ENCODE data around the gene CYP19A1. TPM values are rescaled to one million over a fixed set of nuclear protein-coding genes. Genes with fewer than 3 reads are reported as not detected.

Gene CYP19A1
- total RNA-seq, 1 experiment from 2014 or later = not detected

DNA sequence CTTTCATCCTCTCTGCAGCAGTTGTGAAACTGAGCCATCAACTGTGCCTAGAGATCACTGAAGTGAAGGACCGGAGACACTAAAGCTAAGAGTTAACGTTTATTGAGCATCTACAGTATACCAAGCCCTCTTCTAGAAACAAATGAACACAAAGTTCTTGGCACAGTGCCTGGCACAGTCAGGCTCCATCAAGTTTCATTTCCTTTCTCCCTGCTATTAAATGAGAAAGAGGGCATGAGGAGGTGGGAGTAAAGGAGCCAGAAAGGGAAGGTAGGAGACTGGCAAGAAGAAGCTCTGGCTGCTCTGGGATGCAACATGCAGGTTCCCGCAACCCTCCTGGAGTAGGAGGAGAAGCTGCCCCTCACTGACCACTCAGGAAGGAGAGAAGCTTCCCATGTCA, 30.6 kb downstream of the CYP19A1 start:
- Histone ChIP-seq H3K27ac (ENCODE audit: low read depth, low read length) (no peak overlapping the region), H3K9ac (ENCODE audit: low read length) (no peak overlapping the region), H2AFZ (ENCODE audit: low read depth, low read length, poor library complexity, severe bottlenecking) (no peak overlapping the region), H3K36me3 (ENCODE audit: control insufficient read depth in 1 of 2, insufficient read depth in 2 of 2, low read length in 2 of 2) (no peaks in the 10 kb centered on the region), H3K79me2 (ENCODE audit: insufficient read depth, low read length) (no peaks in the 10 kb centered on the region), H3K4me3 (replicated peaks in 1 of 2; ENCODE audit: low read depth in 1 of 2, low read length in 2 of 2) (no peak overlapping the region), H3K9me2 (ENCODE audit: insufficient read depth) (no peaks in the 10 kb centered on the region), H4K20me1 (ENCODE audit: insufficient read depth) (no peaks in the 10 kb centered on the region), H3K4me2 (ENCODE audit: low read length) (no peak overlapping the region), H3K27me3 (ENCODE audit: insufficient read depth, low read length) (peaks cover 3% of the 10 kb centered on the region; the same call in 1 of the 2 replicates), H3K9me3 (ENCODE audit: control insufficient read depth in 1 of 2, insufficient read depth in 1 of 2, low read depth in 1 of 2, low read length in 2 of 2) (no peaks in the 10 kb centered on the region), H3K4me1 (ENCODE audit: control insufficient read depth in 1 of 2, insufficient read depth in 2 of 2, low read length in 2 of 2) (peaks cover 3 to 5% of the 10 kb centered on the region in 2 experiments)
- no peak for ATAC-seq
- ChIA-PET RAD21 (ENCODE audit: low non-redundant PET in 1 of 2, low total read pairs in 2 of 2, uncharacterized antibody in 2 of 2, unreplicated experiment in 2 of 2) (no interaction called here), POLR2A (no interaction called here), CTCF (no interaction called here)
- intact Hi-C loops (cut with micrococcal nuclease) = no loop called here
- TF ChIP-seq EZH2phosphoT487 (IDR thresholded peaks at IDR 0.05; ENCODE audit: borderline replicate concordance) (no peak), EZH2 (IDR thresholded peaks at IDR 0.05) (no peak), TCF7L2 (IDR thresholded peaks at IDR 0.05; ENCODE audit: borderline replicate concordance, extremely low read depth, insufficient read depth, insufficient read length) (no peak), POLR2A (IDR thresholded peaks at IDR 0.05; ENCODE audit: borderline replicate concordance, extremely low read depth, insufficient read depth, insufficient read length) (no peak), YY1 (IDR thresholded peaks at IDR 0.05; ENCODE audit: extremely low read depth, insufficient replicate concordance, low read depth, low read length) (no peak), JUND (IDR thresholded peaks at IDR 0.05) (no peak), CBX3 (IDR thresholded peaks at IDR 0.05; ENCODE audit: low read depth) (no peak)
- TF ChIP-seq, protein P1, sequence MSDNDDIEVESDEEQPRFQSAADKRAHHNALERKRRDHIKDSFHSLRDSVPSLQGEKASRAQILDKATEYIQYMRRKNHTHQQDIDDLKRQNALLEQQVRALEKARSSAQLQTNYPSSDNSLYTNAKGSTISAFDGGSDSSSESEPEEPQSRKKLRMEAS (IDR thresholded peaks at IDR 0.05) = no peak
- TF ChIP-seq, protein P2, sequence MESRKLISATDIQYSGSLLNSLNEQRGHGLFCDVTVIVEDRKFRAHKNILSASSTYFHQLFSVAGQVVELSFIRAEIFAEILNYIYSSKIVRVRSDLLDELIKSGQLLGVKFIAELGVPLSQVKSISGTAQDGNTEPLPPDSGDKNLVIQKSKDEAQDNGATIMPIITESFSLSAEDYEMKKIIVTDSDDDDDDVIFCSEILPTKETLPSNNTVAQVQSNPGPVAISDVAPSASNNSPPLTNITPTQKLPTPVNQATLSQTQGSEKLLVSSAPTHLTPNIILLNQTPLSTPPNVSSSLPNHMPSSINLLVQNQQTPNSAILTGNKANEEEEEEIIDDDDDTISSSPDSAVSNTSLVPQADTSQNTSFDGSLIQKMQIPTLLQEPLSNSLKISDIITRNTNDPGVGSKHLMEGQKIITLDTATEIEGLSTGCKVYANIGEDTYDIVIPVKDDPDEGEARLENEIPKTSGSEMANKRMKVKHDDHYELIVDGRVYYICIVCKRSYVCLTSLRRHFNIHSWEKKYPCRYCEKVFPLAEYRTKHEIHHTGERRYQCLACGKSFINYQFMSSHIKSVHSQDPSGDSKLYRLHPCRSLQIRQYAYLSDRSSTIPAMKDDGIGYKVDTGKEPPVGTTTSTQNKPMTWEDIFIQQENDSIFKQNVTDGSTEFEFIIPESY (IDR thresholded peaks at IDR 0.05; ENCODE audit: extremely low read depth, insufficient replicate concordance, low read length) = no peak
- TF ChIP-seq, protein P3, sequence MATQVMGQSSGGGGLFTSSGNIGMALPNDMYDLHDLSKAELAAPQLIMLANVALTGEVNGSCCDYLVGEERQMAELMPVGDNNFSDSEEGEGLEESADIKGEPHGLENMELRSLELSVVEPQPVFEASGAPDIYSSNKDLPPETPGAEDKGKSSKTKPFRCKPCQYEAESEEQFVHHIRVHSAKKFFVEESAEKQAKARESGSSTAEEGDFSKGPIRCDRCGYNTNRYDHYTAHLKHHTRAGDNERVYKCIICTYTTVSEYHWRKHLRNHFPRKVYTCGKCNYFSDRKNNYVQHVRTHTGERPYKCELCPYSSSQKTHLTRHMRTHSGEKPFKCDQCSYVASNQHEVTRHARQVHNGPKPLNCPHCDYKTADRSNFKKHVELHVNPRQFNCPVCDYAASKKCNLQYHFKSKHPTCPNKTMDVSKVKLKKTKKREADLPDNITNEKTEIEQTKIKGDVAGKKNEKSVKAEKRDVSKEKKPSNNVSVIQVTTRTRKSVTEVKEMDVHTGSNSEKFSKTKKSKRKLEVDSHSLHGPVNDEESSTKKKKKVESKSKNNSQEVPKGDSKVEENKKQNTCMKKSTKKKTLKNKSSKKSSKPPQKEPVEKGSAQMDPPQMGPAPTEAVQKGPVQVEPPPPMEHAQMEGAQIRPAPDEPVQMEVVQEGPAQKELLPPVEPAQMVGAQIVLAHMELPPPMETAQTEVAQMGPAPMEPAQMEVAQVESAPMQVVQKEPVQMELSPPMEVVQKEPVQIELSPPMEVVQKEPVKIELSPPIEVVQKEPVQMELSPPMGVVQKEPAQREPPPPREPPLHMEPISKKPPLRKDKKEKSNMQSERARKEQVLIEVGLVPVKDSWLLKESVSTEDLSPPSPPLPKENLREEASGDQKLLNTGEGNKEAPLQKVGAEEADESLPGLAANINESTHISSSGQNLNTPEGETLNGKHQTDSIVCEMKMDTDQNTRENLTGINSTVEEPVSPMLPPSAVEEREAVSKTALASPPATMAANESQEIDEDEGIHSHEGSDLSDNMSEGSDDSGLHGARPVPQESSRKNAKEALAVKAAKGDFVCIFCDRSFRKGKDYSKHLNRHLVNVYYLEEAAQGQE (IDR thresholded peaks at IDR 0.05; ENCODE audit: low read depth) = no peak
- TF ChIP-seq, protein P4, sequence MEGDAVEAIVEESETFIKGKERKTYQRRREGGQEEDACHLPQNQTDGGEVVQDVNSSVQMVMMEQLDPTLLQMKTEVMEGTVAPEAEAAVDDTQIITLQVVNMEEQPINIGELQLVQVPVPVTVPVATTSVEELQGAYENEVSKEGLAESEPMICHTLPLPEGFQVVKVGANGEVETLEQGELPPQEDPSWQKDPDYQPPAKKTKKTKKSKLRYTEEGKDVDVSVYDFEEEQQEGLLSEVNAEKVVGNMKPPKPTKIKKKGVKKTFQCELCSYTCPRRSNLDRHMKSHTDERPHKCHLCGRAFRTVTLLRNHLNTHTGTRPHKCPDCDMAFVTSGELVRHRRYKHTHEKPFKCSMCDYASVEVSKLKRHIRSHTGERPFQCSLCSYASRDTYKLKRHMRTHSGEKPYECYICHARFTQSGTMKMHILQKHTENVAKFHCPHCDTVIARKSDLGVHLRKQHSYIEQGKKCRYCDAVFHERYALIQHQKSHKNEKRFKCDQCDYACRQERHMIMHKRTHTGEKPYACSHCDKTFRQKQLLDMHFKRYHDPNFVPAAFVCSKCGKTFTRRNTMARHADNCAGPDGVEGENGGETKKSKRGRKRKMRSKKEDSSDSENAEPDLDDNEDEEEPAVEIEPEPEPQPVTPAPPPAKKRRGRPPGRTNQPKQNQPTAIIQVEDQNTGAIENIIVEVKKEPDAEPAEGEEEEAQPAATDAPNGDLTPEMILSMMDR (IDR thresholded peaks at IDR 0.05 in 2 of 3, conservative IDR thresholded peaks at IDR 0.05 in 1 of 3; ENCODE audit: borderline replicate concordance in 1 of 3, insufficient read depth in 1 of 3, low read depth in 2 of 3, low read length in 2 of 3) = no peak
- no peak for DNase-seq (ENCODE audit: low read depth, low spot score)
- no TSS peak for BruUV-seq (replicated peaks)
